Measurements from ENCODE around the gene IFNA13. TPM values are rescaled to one million over a fixed set of nuclear protein-coding genes. Genes with fewer than 3 reads are reported as not detected.
A peak's percentile ranks its signal among the peaks of the same experiment; 100 is the strongest.

The IFNA13 gene
- total and polyA plus RNA-seq, 2 of the 13 experiments (the other 11 are each of a cell fraction or from before 2014, with no cell fraction given), result not detected

- peak; percentile 90; the same call in 1 of the 2 replicates for TF ChIP-seq GLI4 (CRISPR knock-in tag; IDR thresholded peaks at IDR 0.05; ENCODE audit: borderline replicate concordance)
- TF ChIP-seq NAIF1 (CRISPR knock-in tag; IDR thresholded peaks at IDR 0.05; ENCODE audit: borderline replicate concordance), result no peak
- no peak for TF ChIP-seq DPF2 (CRISPR knock-in tag; IDR thresholded peaks at IDR 0.05; ENCODE audit: borderline replicate concordance, low read depth)
- TF ChIP-seq, protein P1, sequence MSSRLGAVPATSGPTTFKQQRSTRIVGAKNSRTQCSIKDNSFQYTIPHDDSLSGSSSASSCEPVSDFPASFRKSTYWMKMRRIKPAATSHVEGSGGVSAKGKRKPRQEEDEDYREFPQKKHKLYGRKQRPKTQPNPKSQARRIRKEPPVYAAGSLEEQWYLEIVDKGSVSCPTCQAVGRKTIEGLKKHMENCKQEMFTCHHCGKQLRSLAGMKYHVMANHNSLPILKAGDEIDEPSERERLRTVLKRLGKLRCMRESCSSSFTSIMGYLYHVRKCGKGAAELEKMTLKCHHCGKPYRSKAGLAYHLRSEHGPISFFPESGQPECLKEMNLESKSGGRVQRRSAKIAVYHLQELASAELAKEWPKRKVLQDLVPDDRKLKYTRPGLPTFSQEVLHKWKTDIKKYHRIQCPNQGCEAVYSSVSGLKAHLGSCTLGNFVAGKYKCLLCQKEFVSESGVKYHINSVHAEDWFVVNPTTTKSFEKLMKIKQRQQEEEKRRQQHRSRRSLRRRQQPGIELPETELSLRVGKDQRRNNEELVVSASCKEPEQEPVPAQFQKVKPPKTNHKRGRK (CRISPR knock-in tag; IDR thresholded peaks at IDR 0.05), result no peak
- TF ChIP-seq NFRKB (IDR thresholded peaks at IDR 0.05), result no peak
- TF ChIP-seq ZSCAN30 (CRISPR knock-in tag; IDR thresholded peaks at IDR 0.05), result no peak
- TF ChIP-seq TFAP4 (IDR thresholded peaks at IDR 0.05; ENCODE audit: borderline replicate concordance, low read depth), result no peak
- TF ChIP-seq MAFK (conservative IDR thresholded peaks at IDR 0.05 in 1 of 2, IDR thresholded peaks at IDR 0.05 in 1 of 2; ENCODE audit: low read length in 2 of 2), result no peak
- no peak for TF ChIP-seq ZFP36L2 (CRISPR knock-in tag; IDR thresholded peaks at IDR 0.05)
- TF ChIP-seq THYN1 (CRISPR knock-in tag; IDR thresholded peaks at IDR 0.05; ENCODE audit: borderline replicate concordance, low read depth), result no peak
- TF ChIP-seq ZBTB46 (CRISPR knock-in tag; IDR thresholded peaks at IDR 0.05; ENCODE audit: borderline replicate concordance), result no peak
- TF ChIP-seq ZNF292 (CRISPR knock-in tag; IDR thresholded peaks at IDR 0.05; ENCODE audit: borderline replicate concordance, low read depth), result no peak
- TF ChIP-seq ZNF10 (CRISPR knock-in tag; IDR thresholded peaks at IDR 0.05; ENCODE audit: borderline replicate concordance, low read depth), result no peak
- TF ChIP-seq, protein P2, sequence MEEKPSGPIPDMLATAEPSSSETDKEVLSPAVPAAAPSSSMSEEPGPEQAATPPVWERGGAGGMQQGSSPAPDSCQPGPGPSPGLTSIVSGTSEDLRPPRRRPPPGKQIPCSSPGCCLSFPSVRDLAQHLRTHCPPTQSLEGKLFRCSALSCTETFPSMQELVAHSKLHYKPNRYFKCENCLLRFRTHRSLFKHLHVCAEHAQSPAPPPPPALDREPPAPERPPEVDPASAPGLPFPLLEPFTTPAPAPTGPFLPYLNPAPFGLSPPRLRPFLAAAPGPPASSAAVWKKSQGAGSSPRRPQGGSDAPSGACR (CRISPR knock-in tag; IDR thresholded peaks at IDR 0.05), result no peak; the same call in 1 of the 2 replicates
- TF ChIP-seq AGO2 (optimal IDR thresholded peaks at IDR 0.05; ENCODE audit: low read depth, low read length), result peak; percentile 59
- TF ChIP-seq SMARCE1 (IDR thresholded peaks at IDR 0.05; ENCODE audit: borderline replicate concordance), result no peak
- TF ChIP-seq KLF11 (CRISPR knock-in tag; IDR thresholded peaks at IDR 0.05), result no peak
- no peak for TF ChIP-seq MZF1 (CRISPR knock-in tag; IDR thresholded peaks at IDR 0.05; ENCODE audit: borderline replicate concordance)
- no peak for TF ChIP-seq SRSF9 (IDR thresholded peaks at IDR 0.05; ENCODE audit: borderline replicate concordance, insufficient read depth, low read depth, low read length, poor library complexity, severe bottlenecking)
- peak; percentile 10; the same call in 1 of the 2 replicates for TF ChIP-seq FOXA3 (CRISPR knock-in tag; IDR thresholded peaks at IDR 0.05)
- no peak for TF ChIP-seq ZNF644 (CRISPR knock-in tag; IDR thresholded peaks at IDR 0.05; ENCODE audit: low read depth)
- no peak for TF ChIP-seq KDM6A (CRISPR knock-in tag; IDR thresholded peaks at IDR 0.05; ENCODE audit: low read depth)
- no peak for TF ChIP-seq ZNF766 (CRISPR knock-in tag; IDR thresholded peaks at IDR 0.05; ENCODE audit: borderline replicate concordance)
Measured at GRCh38 chr9:21334701-21335632, 32.9 kb downstream of the IFNA13 start, which contains the start of gene KLHL9 (continued).
